GM23338 (cell line): ENCODE measurements around the gene B3GALNT1. TPM values are rescaled to one million over a fixed set of nuclear protein-coding genes. Genes with fewer than 3 reads are reported as not detected.

Source experiments
- ATAC-seq: fragments of 200-7000 bp; cut with Tn5 transposase; 3 replicates; pipeline ENCODE4 v1.9.1; 2020
- DNase-seq: peaks from one replicate; pipeline ENCODE4 v3.0.0-alpha.2; 2015; ENCODE audit warnings: low spot score
- H2AFZ ChIP-seq: fragments of 200-600 bp; sonication (generic); 2 replicates; pipeline ENCODE4 v1.8.0; 2016; ENCODE audit warnings: antibody characterized with exemption, mild to moderate bottlenecking, moderate library complexity
- H3F3A ChIP-seq: fragments of 200-600 bp; sonication (generic); replicated peaks from 2 replicates; pipeline ENCODE4 v1.8.0; 2017; ENCODE audit warnings: antibody characterized with exemption, mixed run types, low read depth
- H3K27ac ChIP-seq: fragments of 200-600 bp; sonication (generic); 2 replicates; pipeline ENCODE4 v1.6.1; 2016; ENCODE audit warnings: low read depth
- H3K27me3 ChIP-seq: fragments of 200-600 bp; sonication (generic); 2 replicates; pipeline ENCODE4 v1.8.0; 2016; ENCODE audit warnings: mild to moderate bottlenecking, mixed run types, moderate library complexity; ENCODE audit not compliant: insufficient read depth
- H3K36me3 ChIP-seq: fragments of 200-600 bp; sonication (generic); 2 replicates; pipeline ENCODE4 v1.8.0; 2016; ENCODE audit warnings: mild to moderate bottlenecking; ENCODE audit not compliant: insufficient read depth
- H3K4me1 ChIP-seq: fragments of 200-600 bp; sonication (generic); 2 replicates; pipeline ENCODE4 v1.8.0; 2016; ENCODE audit warnings: mild to moderate bottlenecking, moderate library complexity; ENCODE audit not compliant: insufficient read depth
- H3K4me2 ChIP-seq: fragments of 200-600 bp; sonication (generic); 2 replicates; pipeline ENCODE4 v1.7.1; 2017; ENCODE audit warnings: mixed run types
- H3K4me3 ChIP-seq: fragments of 200-600 bp; sonication (generic); 2 replicates; pipeline ENCODE4 v1.6.1; 2016; ENCODE audit warnings: mixed run types
- H3K79me2 ChIP-seq: fragments of 200-600 bp; sonication (generic); replicated peaks from 2 replicates; pipeline ENCODE4 v1.8.0; 2017; ENCODE audit warnings: mild to moderate bottlenecking; ENCODE audit not compliant: insufficient read depth
- H3K9me2 ChIP-seq: fragments of 200-600 bp; sonication (generic); 2 replicates; pipeline ENCODE4 v1.8.0; 2017; ENCODE audit not compliant: insufficient read depth
- H4K20me1 ChIP-seq: fragments of 200-600 bp; sonication (generic); replicated peaks from 2 replicates; pipeline ENCODE4 v1.8.0; 2017; ENCODE audit warnings: mild to moderate bottlenecking; ENCODE audit not compliant: insufficient read depth
- H3K27ac Mint-ChIP-seq: 2 replicates; pipeline ENCODE4 v1.8.0; 2020; ENCODE audit warnings: inconsistent platforms, mild to moderate bottlenecking, moderate library complexity, mixed read lengths
- H3K27me3 Mint-ChIP-seq: 3 replicates; pipeline ENCODE4 v1.8.0; 2022; ENCODE audit warnings: low read depth, mild to moderate bottlenecking, moderate library complexity, mixed read lengths, inconsistent platforms; ENCODE audit not compliant: insufficient read depth, poor library complexity
- H3K36me3 Mint-ChIP-seq: 3 replicates; pipeline ENCODE4 v1.8.0; 2021; ENCODE audit warnings: low read depth, mild to moderate bottlenecking, inconsistent platforms, moderate library complexity, mixed read lengths
- H3K4me1 Mint-ChIP-seq: 3 replicates; pipeline ENCODE4 v1.8.0; 2020; ENCODE audit warnings: mild to moderate bottlenecking, inconsistent platforms, mixed read lengths
- H3K4me3 Mint-ChIP-seq: 3 replicates; pipeline ENCODE4 v1.8.0; 2021; ENCODE audit warnings: moderate library complexity, mild to moderate bottlenecking, inconsistent platforms, mixed read lengths
- H3K9me3 Mint-ChIP-seq: 3 replicates; pipeline ENCODE4 v1.8.0; 2020; ENCODE audit warnings: moderate library complexity, mild to moderate bottlenecking, inconsistent platforms, mixed read lengths
- CREB1 ChIP-seq: fragments of 250-450 bp; sonication (Bioruptor Pico); IDR thresholded peaks from 2 replicates; pipeline ENCODE4 v1.5.0; 2020; ENCODE audit warnings: low read depth, mild to moderate bottlenecking, moderate library complexity
- CTCF ChIP-seq, 2 experiments: fragments of 200-600 bp in 1 of 2; sonication (generic) in 1 of 2; conservative IDR thresholded peaks; 2 replicates each; pipeline versions ENCODE4 v1.5.1 to v1.6.1; 2016 to 2017; ENCODE audit warnings: antibody characterized with exemption in 2 of 2, low read depth in 2 of 2, mild to moderate bottlenecking in 2 of 2, moderate library complexity in 1 of 2
- ETS1 ChIP-seq: IDR thresholded peaks from 2 replicates; pipeline ENCODE4 v1.6.1; 2016; ENCODE audit warnings: antibody characterized with exemption
- EZH2 ChIP-seq: fragments of 200-600 bp; sonication (generic); IDR thresholded peaks from one replicate; pipeline ENCODE4 v1.8.0; 2017; ENCODE audit warnings: antibody characterized with exemption, mild to moderate bottlenecking, low read depth; ENCODE audit not compliant: unreplicated experiment
- EZH2phosphoT487 ChIP-seq: fragments of 200-600 bp; sonication (generic); IDR thresholded peaks from one replicate; pipeline ENCODE4 v1.8.1; 2018; ENCODE audit warnings: antibody characterized with exemption; ENCODE audit not compliant: unreplicated experiment
- JUNB ChIP-seq: IDR thresholded peaks from one replicate; pipeline ENCODE4 v1.6.1; 2016; ENCODE audit warnings: antibody characterized with exemption; ENCODE audit not compliant: unreplicated experiment
- NANOG ChIP-seq: IDR thresholded peaks from 2 replicates; pipeline ENCODE4 v1.6.1; 2016; ENCODE audit warnings: antibody characterized with exemption, borderline replicate concordance
- POLR2AphosphoS5 ChIP-seq: IDR thresholded peaks from 2 replicates; pipeline ENCODE4 v1.6.1; 2016; ENCODE audit warnings: antibody characterized with exemption, low read depth
- REST ChIP-seq: IDR thresholded peaks from one replicate; pipeline ENCODE4 v1.6.1; 2018; ENCODE audit warnings: antibody characterized with exemption; ENCODE audit not compliant: unreplicated experiment
- STAT1 ChIP-seq: IDR thresholded peaks from one replicate; pipeline ENCODE4 v1.6.1; 2016; ENCODE audit warnings: antibody characterized with exemption; ENCODE audit not compliant: unreplicated experiment
- ZNF114 ChIP-seq: fragments of 250-450 bp; sonication (Bioruptor Pico); IDR thresholded peaks from 2 replicates; pipeline ENCODE4 v1.5.0; 2020; ENCODE audit warnings: mild to moderate bottlenecking, moderate library complexity
- ZNF331 ChIP-seq: fragments of 250-450 bp; sonication (Bioruptor Pico); IDR thresholded peaks from 2 replicates; pipeline ENCODE4 v1.5.0; 2020; ENCODE audit warnings: low read depth, mild to moderate bottlenecking, moderate library complexity
- ZNF462 ChIP-seq: fragments of 250-450 bp; sonication (Bioruptor Pico); IDR thresholded peaks from 2 replicates; pipeline ENCODE4 v1.5.0; 2020; ENCODE audit warnings: mild to moderate bottlenecking, moderate library complexity
- polyA plus RNA-seq: library from polyadenylated mRNA; unstranded; fragments of >200 nt; fragmentation: Nextera tagmentation; extraction: Ambion mirVana; gene quantifications from 2 replicates; pipeline ENCODE4 v1.2.1, GENCODE V29; 2016
- total RNA-seq: library from RNA; depleted of rRNA; stranded (reverse); fragments of >200 nt; shearing (Covaris generic); gene quantifications from 2 replicates; pipeline ENCODE4 v1.2.3, GENCODE V29; 2014

B3GALNT1 gene
- total and polyA plus RNA-seq, 2 experiments from 2014 or later, result 3.3 to 5.9 TPM

- H3K4me3 ChIP-seq, result no peak overlapping the region
- no peak overlapping the region for H2AFZ ChIP-seq
- H3K27ac ChIP-seq, result no peak overlapping the region
- no peak for TF ChIP-seq CREB1 (CRISPR knock-in tag)
- no peak for TF ChIP-seq ZNF462 (CRISPR knock-in tag)
- TF ChIP-seq EZH2, result no peak
- no peak for TF ChIP-seq ZNF331 (CRISPR knock-in tag)
- TF ChIP-seq ZNF114, result no peak
- no peak for TF ChIP-seq STAT1
- no peak for TF ChIP-seq EZH2phosphoT487
- no peak for TF ChIP-seq JUNB
- no peak for TF ChIP-seq ETS1
- no peak for TF ChIP-seq REST
- TF ChIP-seq POLR2AphosphoS5, result no peak
- TF ChIP-seq NANOG, result no peak
- no peak for TF ChIP-seq CTCF (conservative IDR thresholded peaks at IDR 0.05; ENCODE audit: low read depth in 2 of 2)
- H3K9me3 Mint-ChIP-seq, result no peaks in the 10 kb centered on the region
- no peaks in the 10 kb centered on the region for H3K9me2 ChIP-seq
- no peaks in the 10 kb centered on the region for H3K27me3 Mint-ChIP-seq
- DNase-seq, result no peak
- no peaks in the 10 kb centered on the region for H3K36me3 Mint-ChIP-seq
- no peaks in the 10 kb centered on the region for H3K36me3 ChIP-seq
- peaks cover 6% of the 10 kb centered on the region; the same call in 2 of the 3 replicates for H3K4me1 Mint-ChIP-seq
- no peaks in the 10 kb centered on the region for H3K27me3 ChIP-seq
- no peak overlapping the region for H3K4me2 ChIP-seq
- no peaks in the 10 kb centered on the region for H3F3A ChIP-seq
- 0 out of 2 replicates have a peak, but pooled peaks cover 9% of the 10 kb centered on the region for H3K4me1 ChIP-seq
- no peak for ATAC-seq
- no peaks in the 10 kb centered on the region for H4K20me1 ChIP-seq
- no peaks in the 10 kb centered on the region for H3K79me2 ChIP-seq
- no peak overlapping the region for H3K4me3 Mint-ChIP-seq
- no peak overlapping the region for H3K27ac Mint-ChIP-seq
Observed at GRCh38 chr3:161132391-161132790, 27.2 kb upstream of the B3GALNT1 start.
